Endodermal cell (in vitro differentiated cells): ENCODE data around the gene SRSF6. TPM values are rescaled to one million over a fixed set of nuclear protein-coding genes. Genes with fewer than 3 reads are reported as not detected.
"Not testable (repeated sequence)": the region's sequence is repeated elsewhere in the genome, so short reads cannot be mapped to it uniquely, and the experiment has no call there.

Source experiments
- DNase-seq: peaks from one replicate; pipeline ENCODE4 v3.0.0-alpha.2; 2017
- H3K27ac ChIP-seq: 2 replicates; pipeline ENCODE4 v1.5.1; 2013; ENCODE audit warnings: mild to moderate bottlenecking, low read depth, low read length, moderate library complexity
- H3K27me3 ChIP-seq: 2 replicates; pipeline ENCODE4 v1.6.1; 2013; ENCODE audit warnings: mild to moderate bottlenecking, low read length, moderate library complexity; ENCODE audit not compliant: insufficient read depth, control insufficient read depth, poor library complexity, severe bottlenecking
- H3K36me3 ChIP-seq: 2 replicates; pipeline ENCODE4 v1.7.0; 2013; ENCODE audit warnings: mild to moderate bottlenecking, low read length, moderate library complexity; ENCODE audit not compliant: control insufficient read depth, insufficient read depth
- H3K4me1 ChIP-seq: one replicate; pipeline ENCODE4 v1.7.0; 2013; ENCODE audit warnings: low read length; ENCODE audit not compliant: control insufficient read depth, insufficient read depth
- H3K4me3 ChIP-seq: 2 replicates; pipeline ENCODE4 v1.5.1; 2013; ENCODE audit warnings: mild to moderate bottlenecking, low read length, moderate library complexity
- H3K9ac ChIP-seq: 2 replicates; pipeline ENCODE4 v1.6.1; 2013; ENCODE audit warnings: mild to moderate bottlenecking, low read length, moderate library complexity; ENCODE audit not compliant: poor library complexity, severe bottlenecking; ENCODE audit errors: extremely low read depth
- H3K9me3 ChIP-seq: 2 replicates; pipeline ENCODE4 v1.6.1; 2013; ENCODE audit warnings: mild to moderate bottlenecking, low read length, moderate library complexity; ENCODE audit not compliant: control insufficient read depth
- H3K27ac Mint-ChIP-seq: 2 replicates; pipeline ENCODE4 v1.8.0; 2020; ENCODE audit warnings: mixed read lengths
- H3K27me3 Mint-ChIP-seq: 2 replicates; pipeline ENCODE4 v1.8.0; 2021; ENCODE audit warnings: mild to moderate bottlenecking, mixed read lengths; ENCODE audit not compliant: insufficient read depth
- H3K36me3 Mint-ChIP-seq: 2 replicates; pipeline ENCODE4 v1.8.0; 2020; ENCODE audit warnings: low read depth, mixed read lengths
- H3K4me1 Mint-ChIP-seq: 2 replicates; pipeline ENCODE4 v1.8.0; 2020; ENCODE audit warnings: mixed read lengths
- H3K4me3 Mint-ChIP-seq: 2 replicates; pipeline ENCODE4 v1.8.0; 2020; ENCODE audit warnings: mild to moderate bottlenecking, moderate library complexity, mixed read lengths
- H3K9me3 Mint-ChIP-seq: 2 replicates; pipeline ENCODE4 v1.8.0; 2020; ENCODE audit warnings: mild to moderate bottlenecking, mixed read lengths
- WGBS, 2 experiments: methylation state at CpG; one replicate each; pipeline versions ENCODE4 v1.1.5 to v1.1.7; 2013; ENCODE audit warnings: missing lambda C conversion rate in 2 of 2, mixed read lengths in 1 of 2; ENCODE audit not compliant: insufficient coverage in 1 of 2, insufficient read length in 1 of 2; 5-methylcytosine and 5-hydroxymethylcytosine counted together
- total RNA-seq, 2 donors: library from RNA; stranded (reverse); fragmentation: NEBNext Ultra II Directional in 1 of 2; extraction: Animal tissue kit (Norgen Biotek cat#: 25700) in 1 of 2; gene quantifications; 2 replicates in 1 of 2; 3 replicates in 1 of 2; pipeline ENCODE4 v1.2.1, GENCODE V29; 2021
- TF ChIP-seq, protein P1 (sequence below): fragments of 200-600 bp; sonication (generic); conservative IDR thresholded peaks from 2 replicates; pipeline ENCODE4 v1.5.0; 2021; ENCODE audit warnings: antibody characterized with exemption, mild to moderate bottlenecking

Gene SRSF6
- total RNA-seq, 2 donors from 2014 or later = 146 to 199 TPM

DNA sequence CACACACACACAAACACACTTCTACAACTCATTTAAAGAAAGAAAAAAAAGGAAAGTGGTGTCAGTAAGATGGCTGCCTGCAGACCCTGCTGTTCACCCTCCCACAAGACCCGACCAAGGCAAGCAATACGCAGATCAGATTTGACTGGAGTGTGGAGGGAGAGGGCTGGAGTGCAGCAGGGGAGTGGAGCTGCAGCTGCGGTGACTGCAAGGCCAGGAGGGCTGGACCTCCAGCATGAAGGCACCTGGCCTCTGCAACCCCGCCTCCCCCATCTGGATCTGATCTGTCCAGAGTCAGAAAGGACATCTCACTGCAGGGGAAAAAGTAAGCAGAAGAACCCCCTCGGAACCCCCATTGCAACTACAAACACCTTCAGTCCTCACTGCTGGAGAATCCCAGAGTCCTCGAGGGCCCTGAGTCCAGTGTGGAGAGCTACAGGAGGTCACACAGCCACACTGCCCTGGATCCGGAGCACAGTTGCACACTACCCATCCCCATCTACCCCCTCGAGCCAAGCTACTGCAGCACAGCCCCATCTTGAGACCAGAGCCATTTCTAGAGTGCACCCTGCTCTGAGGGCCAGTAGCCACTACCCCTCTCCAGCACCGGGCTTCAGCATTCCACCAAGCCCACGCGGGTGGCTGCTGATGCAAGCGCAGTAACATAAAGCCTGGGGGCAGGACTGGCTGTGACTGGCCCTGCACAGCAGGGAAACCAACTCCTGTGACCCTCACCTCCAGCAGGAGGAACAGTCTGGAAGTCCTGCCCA is 41.9 kb upstream of the SRSF6 start:
- H3K4me3 Mint-ChIP-seq = no peak overlapping the region
- no peak overlapping the region for H3K27ac Mint-ChIP-seq
- 86 to 93% methylated on average over 3 to 12 of the region's 12 CpGs for WGBS, 2 experiments
- peaks cover 29% of the 10 kb centered on the region for H3K9me3 ChIP-seq
- no peak for DNase-seq
- peaks cover 36% of the 10 kb centered on the region for H3K9me3 Mint-ChIP-seq
- H3K27ac ChIP-seq = no peak overlapping the region
- no peaks in the 10 kb centered on the region for H3K36me3 ChIP-seq
- H3K36me3 Mint-ChIP-seq = no peaks in the 10 kb centered on the region
- no peak overlapping the region for H3K4me3 ChIP-seq
- H3K27me3 Mint-ChIP-seq = peaks cover 3% of the 10 kb centered on the region
- TF ChIP-seq, protein P1, sequence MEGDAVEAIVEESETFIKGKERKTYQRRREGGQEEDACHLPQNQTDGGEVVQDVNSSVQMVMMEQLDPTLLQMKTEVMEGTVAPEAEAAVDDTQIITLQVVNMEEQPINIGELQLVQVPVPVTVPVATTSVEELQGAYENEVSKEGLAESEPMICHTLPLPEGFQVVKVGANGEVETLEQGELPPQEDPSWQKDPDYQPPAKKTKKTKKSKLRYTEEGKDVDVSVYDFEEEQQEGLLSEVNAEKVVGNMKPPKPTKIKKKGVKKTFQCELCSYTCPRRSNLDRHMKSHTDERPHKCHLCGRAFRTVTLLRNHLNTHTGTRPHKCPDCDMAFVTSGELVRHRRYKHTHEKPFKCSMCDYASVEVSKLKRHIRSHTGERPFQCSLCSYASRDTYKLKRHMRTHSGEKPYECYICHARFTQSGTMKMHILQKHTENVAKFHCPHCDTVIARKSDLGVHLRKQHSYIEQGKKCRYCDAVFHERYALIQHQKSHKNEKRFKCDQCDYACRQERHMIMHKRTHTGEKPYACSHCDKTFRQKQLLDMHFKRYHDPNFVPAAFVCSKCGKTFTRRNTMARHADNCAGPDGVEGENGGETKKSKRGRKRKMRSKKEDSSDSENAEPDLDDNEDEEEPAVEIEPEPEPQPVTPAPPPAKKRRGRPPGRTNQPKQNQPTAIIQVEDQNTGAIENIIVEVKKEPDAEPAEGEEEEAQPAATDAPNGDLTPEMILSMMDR = no peak
- no peaks in the 10 kb centered on the region for H3K4me1 Mint-ChIP-seq
- no peak overlapping the region for H3K9ac ChIP-seq
- H3K4me1 ChIP-seq = no peaks in the 10 kb centered on the region
- no peaks in the 10 kb centered on the region for H3K27me3 ChIP-seq

DNA sequence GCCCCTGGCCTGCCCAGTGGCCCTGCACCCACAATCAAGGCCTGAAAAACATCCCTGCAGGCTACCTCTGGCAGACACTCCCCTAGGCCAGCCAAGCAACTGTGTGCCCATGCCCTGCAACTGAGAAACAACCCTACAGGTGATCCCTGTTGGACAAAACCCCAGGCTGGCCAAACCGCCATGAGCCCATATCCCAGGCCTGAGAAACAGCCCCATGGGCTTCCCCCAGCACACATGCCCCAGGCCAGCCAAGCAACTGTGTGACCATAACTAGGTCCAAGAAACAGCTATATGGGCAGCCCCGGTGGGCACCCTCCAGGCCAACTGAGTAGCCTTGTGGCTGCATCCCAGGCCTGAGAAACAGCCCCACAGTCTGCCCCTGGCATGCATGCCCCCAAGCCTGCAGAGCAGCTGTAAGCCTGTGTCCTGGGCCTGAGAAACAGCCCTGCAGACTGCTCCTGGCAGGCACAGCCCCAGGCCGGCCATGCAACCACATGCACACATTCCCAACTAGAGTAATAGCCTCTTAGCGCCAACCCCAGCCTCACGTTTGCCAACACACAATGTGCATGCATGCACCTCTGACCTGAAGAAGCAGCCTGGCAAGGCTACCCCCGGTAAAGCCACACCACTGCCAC is 41.0 kb upstream of the SRSF6 start:
- DNase-seq = no peak
- Histone ChIP-seq H3K9me3 (peaks cover 27% of the 10 kb centered on the region), H3K27me3 (no peaks in the 10 kb centered on the region), H3K27ac (no peak overlapping the region), H3K4me1 (no peaks in the 10 kb centered on the region), H3K4me3 (no peak overlapping the region), H3K36me3 (no peaks in the 10 kb centered on the region), H3K9ac (no peak overlapping the region)
- Mint-ChIP-seq H3K4me3 (no peak overlapping the region), H3K4me1 (no peaks in the 10 kb centered on the region), H3K36me3 (no peaks in the 10 kb centered on the region), H3K9me3 (peaks cover 35% of the 10 kb centered on the region), H3K27me3 (peaks cover 3% of the 10 kb centered on the region), H3K27ac (no peak overlapping the region)
- 88% methylated on average over 6 of the region's 6 CpGs; no CpG with 5 or more reads in 1 of the 2 experiments for WGBS, 2 experiments
- TF ChIP-seq, protein P1 = no peak

DNA sequence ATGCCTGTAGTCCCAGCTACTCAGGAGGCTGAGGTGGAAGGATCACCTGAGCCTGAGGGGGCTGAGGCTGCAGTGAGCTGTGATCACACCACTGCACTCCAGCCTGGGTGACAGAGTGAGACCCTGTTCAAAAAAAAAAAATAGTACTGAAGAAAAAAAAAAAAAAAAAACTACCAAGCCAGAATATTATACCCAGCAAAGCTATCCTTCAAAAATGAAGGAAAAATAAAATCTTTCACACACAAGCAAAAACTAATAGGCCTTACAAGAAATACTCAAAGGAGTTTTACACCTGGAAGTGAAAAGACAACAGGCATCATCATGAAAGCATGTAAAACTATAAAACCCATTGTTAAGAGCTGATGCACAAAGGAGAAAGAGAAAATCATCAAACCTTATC is 37.5 kb upstream of the SRSF6 start:
- Histone ChIP-seq H3K9me3 (peaks cover 27% of the 10 kb centered on the region), H3K27me3 (no peaks in the 10 kb centered on the region), H3K27ac (no peak overlapping the region), H3K36me3 (no peaks in the 10 kb centered on the region), H3K4me1 (no peaks in the 10 kb centered on the region), H3K4me3 (no peak overlapping the region), H3K9ac (no peak overlapping the region)
- DNase-seq = no peak
- Mint-ChIP-seq H3K36me3 (no peaks in the 10 kb centered on the region), H3K4me1 (no peaks in the 10 kb centered on the region), H3K9me3 (peaks cover 35% of the 10 kb centered on the region), H3K27me3 (peaks cover 14% of the 10 kb centered on the region), H3K4me3 (no peak overlapping the region), H3K27ac (no peak overlapping the region)
- TF ChIP-seq, protein P1 = no peak

DNA sequence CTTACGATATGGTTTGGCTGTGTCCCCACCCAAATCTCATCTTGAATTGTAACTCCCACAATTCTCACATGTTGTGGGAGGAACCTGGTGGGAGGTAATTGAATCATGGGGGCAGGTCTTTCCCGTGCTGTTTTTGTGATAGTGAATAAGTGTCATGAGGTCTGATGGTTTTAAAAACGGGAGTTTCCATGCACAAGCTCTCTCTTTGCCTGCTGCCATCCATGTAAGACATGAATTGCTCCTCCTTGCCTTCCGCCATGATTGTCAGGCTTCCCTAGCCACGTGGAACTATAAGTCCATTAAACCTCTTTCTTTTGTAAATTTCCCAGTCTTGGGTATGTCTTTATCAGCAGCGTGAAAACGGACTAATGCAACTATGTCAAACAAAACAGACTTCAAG is 36.8 kb upstream of the SRSF6 start:
- H3K27ac ChIP-seq, H3K36me3 ChIP-seq, H3K4me3 ChIP-seq, DNase-seq, H3K9ac ChIP-seq, H3K27me3 ChIP-seq, H3K27ac Mint-ChIP-seq, H3K36me3 Mint-ChIP-seq, H3K4me3 Mint-ChIP-seq, H3K4me1 Mint-ChIP-seq, H3K4me1 ChIP-seq: not testable (repeated sequence)
- H3K27me3 Mint-ChIP-seq = peaks cover 16% of the 10 kb centered on the region
- H3K9me3 ChIP-seq = peaks cover 27% of the 10 kb centered on the region
- WGBS, 2 experiments = 75 to 88% methylated on average over 4 to 7 of the region's 7 CpGs
- peaks cover 35% of the 10 kb centered on the region for H3K9me3 Mint-ChIP-seq
